OCI-LY1 (cell line): ENCODE data around the gene HTR5A.

Experiments
- H2AFZ ChIP-seq: fragments of 200-600 bp; sonication (generic), shearing (Covaris generic); 2 replicates; pipeline ENCODE4 v1.6.0; 2014; ENCODE audit warnings: antibody characterized with exemption, mild to moderate bottlenecking, low read length
- H3F3A ChIP-seq: fragments of 200-600 bp; sonication (generic), shearing (Covaris generic); 2 replicates; pipeline ENCODE4 v1.6.0; 2014; ENCODE audit warnings: mild to moderate bottlenecking, antibody characterized with exemption, low read length, moderate library complexity; ENCODE audit not compliant: insufficient read depth
- H3K27ac ChIP-seq: fragments of 200-600 bp; sonication (generic); 2 replicates; pipeline ENCODE4 v1.5.1; 2014; ENCODE audit warnings: low read length, mixed run types, mild to moderate bottlenecking, low read depth; ENCODE audit not compliant: poor library complexity, severe bottlenecking
- H3K27me3 ChIP-seq: fragments of 200-600 bp; sonication (generic); 2 replicates; pipeline ENCODE4 v1.6.0; 2014; ENCODE audit warnings: antibody characterized with exemption, mild to moderate bottlenecking, low read length, moderate library complexity; ENCODE audit not compliant: insufficient read depth
- H3K36me3 ChIP-seq: fragments of 200-600 bp; sonication (generic); 2 replicates; pipeline ENCODE4 v1.6.1; 2014; ENCODE audit warnings: mild to moderate bottlenecking, antibody characterized with exemption, low read length, moderate library complexity, mixed read lengths; ENCODE audit not compliant: insufficient read depth
- H3K4me1 ChIP-seq: fragments of 200-600 bp; sonication (generic); 2 replicates; pipeline ENCODE4 v1.5.1; 2014; ENCODE audit warnings: mild to moderate bottlenecking, low read length, moderate library complexity; ENCODE audit not compliant: insufficient read depth, severe bottlenecking
- H3K4me2 ChIP-seq: fragments of 200-600 bp; sonication (generic), shearing (Covaris generic); 2 replicates; pipeline ENCODE4 v1.6.1; 2014; ENCODE audit warnings: low read length
- H3K4me3 ChIP-seq: fragments of 200-600 bp; sonication (generic); 2 replicates; pipeline ENCODE4 v1.5.1; 2014; ENCODE audit warnings: low read length, low read depth, mild to moderate bottlenecking, mixed read lengths; ENCODE audit not compliant: poor library complexity, severe bottlenecking
- H3K79me2 ChIP-seq: fragments of 200-600 bp; shearing (Covaris generic); 2 replicates; pipeline ENCODE4 v1.6.1; 2016; ENCODE audit warnings: mixed run types, low read length, mixed read lengths; ENCODE audit not compliant: insufficient read depth
- H3K9ac ChIP-seq: fragments of 200-600 bp; sonication (generic), shearing (Covaris generic); 2 replicates; pipeline ENCODE4 v1.6.1; 2014; ENCODE audit warnings: mild to moderate bottlenecking, low read length, mixed read lengths
- H3K9me2 ChIP-seq: fragments of 200-600 bp; sonication (generic), shearing (Covaris generic); 2 replicates; pipeline ENCODE4 v1.6.1; 2014; ENCODE audit warnings: low read depth, mild to moderate bottlenecking, low read length, mixed read lengths
- H3K9me3 ChIP-seq: fragments of 200-600 bp; shearing (Covaris generic); 2 replicates; pipeline ENCODE4 v1.6.1; 2014; ENCODE audit warnings: low read length, mixed read lengths
- H4K20me1 ChIP-seq: fragments of 200-600 bp; sonication (generic), shearing (Covaris generic); 2 replicates; pipeline ENCODE4 v1.6.0; 2016; ENCODE audit warnings: mild to moderate bottlenecking, low read length; ENCODE audit not compliant: insufficient read depth
- CTCF ChIP-seq: fragments of 200-600 bp; sonication (generic), shearing (Covaris generic); IDR thresholded peaks from 2 replicates; pipeline ENCODE4 v1.5.1; 2017; ENCODE audit warnings: mild to moderate bottlenecking, antibody characterized with exemption, low read length, moderate library complexity, mixed read lengths
- EZH2 ChIP-seq: fragments of 200-600 bp; sonication (generic), shearing (Covaris generic); IDR thresholded peaks from 2 replicates; pipeline ENCODE4 v1.8.0; 2017; ENCODE audit warnings: borderline replicate concordance, mixed run types, mild to moderate bottlenecking, antibody characterized with exemption, low read length, moderate library complexity, mixed read lengths

HTR5A gene

GRCh38 chr7:155069992-155070751 is at the start of gene HTR5A:
Gene HTR5A (plus strand): TSS chr7:155070324. CDS start chr7:155070900, 576 bp downstream.
- no peaks in the 10 kb centered on the region for H3K9me2 ChIP-seq
- H3K4me2 ChIP-seq = no peak within 1 kb of the TSS
- H3K79me2 ChIP-seq = no peaks in the 10 kb centered on the region
- H3K9me3 ChIP-seq = no peaks in the 10 kb centered on the region
- H3K4me1 ChIP-seq = no peaks in the 10 kb centered on the region
- no peak within 1 kb of the TSS for H3K27ac ChIP-seq
- H4K20me1 ChIP-seq = no peaks in the 10 kb centered on the region
- no peaks in the 10 kb centered on the region for H3F3A ChIP-seq
- no peak within 1 kb of the TSS for H2AFZ ChIP-seq
- H3K27me3 ChIP-seq = no peaks in the 10 kb centered on the region; the same call in 1 of the 2 replicates
- TF ChIP-seq CTCF = no peak
- TF ChIP-seq EZH2 = no peak
- no peak within 1 kb of the TSS for H3K9ac ChIP-seq
- H3K4me3 ChIP-seq = no peak within 1 kb of the TSS
- no peaks in the 10 kb centered on the region for H3K36me3 ChIP-seq

DNA sequence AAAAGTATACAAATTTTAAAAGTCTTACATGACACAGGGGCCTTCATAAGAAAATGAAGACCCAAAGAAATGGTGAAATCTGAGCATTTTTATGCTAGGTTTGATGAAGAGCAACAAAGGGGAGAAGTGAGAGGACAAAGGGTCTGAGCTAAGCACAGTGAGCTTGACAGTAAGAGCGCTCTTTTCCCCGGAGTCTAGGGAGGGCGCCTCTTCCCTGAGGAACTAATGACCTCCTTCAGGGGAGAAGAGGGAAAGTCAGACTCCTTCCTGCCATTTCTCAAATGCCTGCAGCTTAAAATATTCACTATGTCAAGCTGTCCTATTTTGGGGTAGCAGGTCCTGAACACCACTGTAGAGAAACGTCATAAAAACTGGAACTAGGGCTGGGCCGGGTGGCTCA is 49.1 kb upstream of the HTR5A start:
- no peak for TF ChIP-seq CTCF
- no peak for TF ChIP-seq EZH2
- Histone ChIP-seq H2AFZ (no peak overlapping the region), H3K9ac (no peak overlapping the region)

DNA sequence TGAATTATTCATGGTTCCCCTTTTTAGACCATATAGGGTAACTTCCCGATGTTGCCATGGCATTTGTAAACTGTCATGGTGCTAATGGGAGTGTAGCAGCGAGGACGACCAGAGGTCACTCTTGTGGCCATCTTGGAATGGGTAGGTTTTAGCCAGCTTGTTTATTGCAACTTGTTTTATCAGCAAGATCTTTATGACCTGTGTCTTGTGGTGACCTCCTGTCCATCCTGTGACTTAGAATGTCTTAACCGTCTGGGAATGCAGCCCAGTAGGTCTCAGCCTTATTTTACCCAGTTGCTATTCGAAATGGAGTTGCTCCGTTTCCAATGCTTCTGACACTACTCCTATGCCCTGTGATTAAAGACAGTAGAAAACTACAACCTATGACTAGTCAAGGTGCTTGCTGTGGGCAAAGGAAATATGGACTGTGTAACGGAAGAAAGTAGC is 48.4 kb upstream of the HTR5A start:
- Histone ChIP-seq H3K27ac (no peak overlapping the region), H3K79me2 (no peaks in the 10 kb centered on the region), H3K27me3 (peaks cover 9% of the 10 kb centered on the region; the same call in 1 of the 2 replicates), H3K4me3 (no peak overlapping the region), H3K4me1 (no peaks in the 10 kb centered on the region), H3K36me3 (no peaks in the 10 kb centered on the region), H2AFZ (no peak overlapping the region), H3K4me2 (no peak overlapping the region), H3K9me3 (no peaks in the 10 kb centered on the region), H3K9ac (no peak overlapping the region), H3F3A (no peaks in the 10 kb centered on the region), H3K9me2 (no peaks in the 10 kb centered on the region), H4K20me1 (no peaks in the 10 kb centered on the region)
- TF ChIP-seq EZH2 (no peak), CTCF (no peak)

More for the DNA sequence above, 49.1 kb upstream of the HTR5A start:
- Histone ChIP-seq H3K36me3 (no peaks in the 10 kb centered on the region), H3K27ac (no peak overlapping the region), H3K4me1 (no peaks in the 10 kb centered on the region), H4K20me1 (no peaks in the 10 kb centered on the region), H3K9me3 (no peaks in the 10 kb centered on the region), H3K79me2 (no peaks in the 10 kb centered on the region), H3K9me2 (no peaks in the 10 kb centered on the region), H3K4me3 (no peak overlapping the region), H3K27me3 (peaks cover 5% of the 10 kb centered on the region; the same call in 1 of the 2 replicates), H3K4me2 (no peak overlapping the region), H3F3A (no peaks in the 10 kb centered on the region)
